GM23338 (cell line): ENCODE measurements around the gene ACE2. TPM values are rescaled to one million over a fixed set of nuclear protein-coding genes. Genes with fewer than 3 reads are reported as not detected.

Source experiments
- ATAC-seq: fragments of 200-7000 bp; cut with Tn5 transposase; 3 replicates; pipeline ENCODE4 v1.9.1; 2020
- DNase-seq: peaks from one replicate; pipeline ENCODE4 v3.0.0-alpha.2; 2015; ENCODE audit warnings: low spot score
- H2AFZ ChIP-seq: fragments of 200-600 bp; sonication (generic); 2 replicates; pipeline ENCODE4 v1.8.0; 2016; ENCODE audit warnings: antibody characterized with exemption, mild to moderate bottlenecking, moderate library complexity
- H3F3A ChIP-seq: fragments of 200-600 bp; sonication (generic); replicated peaks from 2 replicates; pipeline ENCODE4 v1.8.0; 2017; ENCODE audit warnings: antibody characterized with exemption, mixed run types, low read depth
- H3K27ac ChIP-seq: fragments of 200-600 bp; sonication (generic); 2 replicates; pipeline ENCODE4 v1.6.1; 2016; ENCODE audit warnings: low read depth
- H3K27me3 ChIP-seq: fragments of 200-600 bp; sonication (generic); 2 replicates; pipeline ENCODE4 v1.8.0; 2016; ENCODE audit warnings: mild to moderate bottlenecking, mixed run types, moderate library complexity; ENCODE audit not compliant: insufficient read depth
- H3K36me3 ChIP-seq: fragments of 200-600 bp; sonication (generic); 2 replicates; pipeline ENCODE4 v1.8.0; 2016; ENCODE audit warnings: mild to moderate bottlenecking; ENCODE audit not compliant: insufficient read depth
- H3K4me1 ChIP-seq: fragments of 200-600 bp; sonication (generic); 2 replicates; pipeline ENCODE4 v1.8.0; 2016; ENCODE audit warnings: mild to moderate bottlenecking, moderate library complexity; ENCODE audit not compliant: insufficient read depth
- H3K4me2 ChIP-seq: fragments of 200-600 bp; sonication (generic); 2 replicates; pipeline ENCODE4 v1.7.1; 2017; ENCODE audit warnings: mixed run types
- H3K4me3 ChIP-seq: fragments of 200-600 bp; sonication (generic); 2 replicates; pipeline ENCODE4 v1.6.1; 2016; ENCODE audit warnings: mixed run types
- H3K79me2 ChIP-seq: fragments of 200-600 bp; sonication (generic); replicated peaks from 2 replicates; pipeline ENCODE4 v1.8.0; 2017; ENCODE audit warnings: mild to moderate bottlenecking; ENCODE audit not compliant: insufficient read depth
- H3K9me2 ChIP-seq: fragments of 200-600 bp; sonication (generic); 2 replicates; pipeline ENCODE4 v1.8.0; 2017; ENCODE audit not compliant: insufficient read depth
- H4K20me1 ChIP-seq: fragments of 200-600 bp; sonication (generic); replicated peaks from 2 replicates; pipeline ENCODE4 v1.8.0; 2017; ENCODE audit warnings: mild to moderate bottlenecking; ENCODE audit not compliant: insufficient read depth
- H3K27ac Mint-ChIP-seq: 2 replicates; pipeline ENCODE4 v1.8.0; 2020; ENCODE audit warnings: inconsistent platforms, mild to moderate bottlenecking, moderate library complexity, mixed read lengths
- H3K27me3 Mint-ChIP-seq: 3 replicates; pipeline ENCODE4 v1.8.0; 2022; ENCODE audit warnings: low read depth, mild to moderate bottlenecking, moderate library complexity, mixed read lengths, inconsistent platforms; ENCODE audit not compliant: insufficient read depth, poor library complexity
- H3K36me3 Mint-ChIP-seq: 3 replicates; pipeline ENCODE4 v1.8.0; 2021; ENCODE audit warnings: low read depth, mild to moderate bottlenecking, inconsistent platforms, moderate library complexity, mixed read lengths
- H3K4me1 Mint-ChIP-seq: 3 replicates; pipeline ENCODE4 v1.8.0; 2020; ENCODE audit warnings: mild to moderate bottlenecking, inconsistent platforms, mixed read lengths
- H3K4me3 Mint-ChIP-seq: 3 replicates; pipeline ENCODE4 v1.8.0; 2021; ENCODE audit warnings: moderate library complexity, mild to moderate bottlenecking, inconsistent platforms, mixed read lengths
- H3K9me3 Mint-ChIP-seq: 3 replicates; pipeline ENCODE4 v1.8.0; 2020; ENCODE audit warnings: moderate library complexity, mild to moderate bottlenecking, inconsistent platforms, mixed read lengths
- CREB1 ChIP-seq: fragments of 250-450 bp; sonication (Bioruptor Pico); IDR thresholded peaks from 2 replicates; pipeline ENCODE4 v1.5.0; 2020; ENCODE audit warnings: low read depth, mild to moderate bottlenecking, moderate library complexity
- CTCF ChIP-seq, 2 experiments: fragments of 200-600 bp in 1 of 2; sonication (generic) in 1 of 2; conservative IDR thresholded peaks; 2 replicates each; pipeline versions ENCODE4 v1.5.1 to v1.6.1; 2016 to 2017; ENCODE audit warnings: antibody characterized with exemption in 2 of 2, low read depth in 2 of 2, mild to moderate bottlenecking in 2 of 2, moderate library complexity in 1 of 2
- EZH2phosphoT487 ChIP-seq: fragments of 200-600 bp; sonication (generic); IDR thresholded peaks from one replicate; pipeline ENCODE4 v1.8.1; 2018; ENCODE audit warnings: antibody characterized with exemption; ENCODE audit not compliant: unreplicated experiment
- JUNB ChIP-seq: IDR thresholded peaks from one replicate; pipeline ENCODE4 v1.6.1; 2016; ENCODE audit warnings: antibody characterized with exemption; ENCODE audit not compliant: unreplicated experiment
- REST ChIP-seq: IDR thresholded peaks from one replicate; pipeline ENCODE4 v1.6.1; 2018; ENCODE audit warnings: antibody characterized with exemption; ENCODE audit not compliant: unreplicated experiment
- STAT1 ChIP-seq: IDR thresholded peaks from one replicate; pipeline ENCODE4 v1.6.1; 2016; ENCODE audit warnings: antibody characterized with exemption; ENCODE audit not compliant: unreplicated experiment
- ZNF331 ChIP-seq: fragments of 250-450 bp; sonication (Bioruptor Pico); IDR thresholded peaks from 2 replicates; pipeline ENCODE4 v1.5.0; 2020; ENCODE audit warnings: low read depth, mild to moderate bottlenecking, moderate library complexity
- polyA plus RNA-seq: library from polyadenylated mRNA; unstranded; fragments of >200 nt; fragmentation: Nextera tagmentation; extraction: Ambion mirVana; gene quantifications from 2 replicates; pipeline ENCODE4 v1.2.1, GENCODE V29; 2016
- total RNA-seq: library from RNA; depleted of rRNA; stranded (reverse); fragments of >200 nt; shearing (Covaris generic); gene quantifications from 2 replicates; pipeline ENCODE4 v1.2.3, GENCODE V29; 2014

The ACE2 gene
- total and polyA plus RNA-seq, 2 experiments from 2014 or later, result 0.10 TPM; not detected in 1

DNA sequence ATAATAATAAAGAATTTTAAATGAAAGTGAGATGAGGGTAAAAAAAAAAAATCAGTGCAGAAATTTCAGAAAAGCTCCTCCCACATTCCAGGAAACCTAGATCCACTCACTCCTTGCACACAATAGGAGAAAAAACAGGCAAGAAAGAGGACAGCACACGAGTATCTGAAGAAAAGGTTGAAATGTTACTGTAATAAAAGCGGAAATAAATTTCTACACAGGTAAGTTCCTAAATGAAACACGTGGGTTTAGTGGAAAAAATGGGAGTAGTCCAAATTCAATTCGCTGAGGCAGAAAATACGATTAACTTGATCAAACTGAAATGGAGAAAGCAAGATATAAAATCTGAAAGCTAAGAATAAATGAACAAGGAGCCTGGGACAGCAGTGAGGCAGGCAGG is 2.0 kb upstream of the ACE2 start:
- Histone ChIP-seq H3K27ac (no peak overlapping the region), H3K9me2 (no peaks in the 10 kb centered on the region), H2AFZ (no peak overlapping the region), H3K4me2 (no peak overlapping the region), H4K20me1 (no peaks in the 10 kb centered on the region), H3K4me1 (no peaks in the 10 kb centered on the region), H3K36me3 (no peaks in the 10 kb centered on the region), H3F3A (no peaks in the 10 kb centered on the region), H3K27me3 (no peaks in the 10 kb centered on the region), H3K4me3 (no peak overlapping the region), H3K79me2 (no peaks in the 10 kb centered on the region)
- Mint-ChIP-seq H3K9me3 (no peaks in the 10 kb centered on the region), H3K36me3 (no peaks in the 10 kb centered on the region), H3K4me3 (no peak overlapping the region), H3K4me1 (peaks cover 3% of the 10 kb centered on the region; the same call in 2 of the 3 replicates), H3K27ac (no peak overlapping the region), H3K27me3 (peaks cover 4% of the 10 kb centered on the region)
- DNase-seq (no peak), ATAC-seq (no peak)
- TF ChIP-seq JUNB, result no peak
- no peak for TF ChIP-seq CREB1 (CRISPR knock-in tag)
- no peak for TF ChIP-seq STAT1
- TF ChIP-seq ZNF331 (CRISPR knock-in tag), result no peak
- no peak for TF ChIP-seq EZH2phosphoT487

GRCh38 chrX:15601932-15602331 is 1.2 kb upstream of the ACE2 start:
- Histone ChIP-seq H3K9me2 (no peaks in the 10 kb centered on the region), H3K27me3 (no peaks in the 10 kb centered on the region), H3K4me3 (no peak overlapping the region), H3K4me2 (no peak overlapping the region), H3F3A (no peaks in the 10 kb centered on the region), H3K79me2 (no peaks in the 10 kb centered on the region), H4K20me1 (no peaks in the 10 kb centered on the region), H3K36me3 (no peaks in the 10 kb centered on the region), H3K4me1 (no peaks in the 10 kb centered on the region), H2AFZ (no peak overlapping the region), H3K27ac (no peak overlapping the region)
- Mint-ChIP-seq H3K4me3 (no peak overlapping the region), H3K36me3 (no peaks in the 10 kb centered on the region), H3K4me1 (peaks cover 1% of the 10 kb centered on the region; the same call in 2 of the 3 replicates), H3K27ac (no peak overlapping the region), H3K9me3 (no peaks in the 10 kb centered on the region), H3K27me3 (peaks cover 4% of the 10 kb centered on the region)
- TF ChIP-seq CTCF (conservative IDR thresholded peaks at IDR 0.05; ENCODE audit: low read depth in 2 of 2) (no peak), REST (no peak)
- no peak for DNase-seq
- no peak for ATAC-seq
